OCI-M2 (cell line): ENCODE measurements around the gene CNTNAP2.
"Not testable (repeated sequence)": the region's sequence is repeated elsewhere in the genome, so short reads cannot be mapped to it uniquely, and the experiment has no call there.

Source experiments
- DNase-seq: peaks from one replicate; lab custom pipeline; 2025; ENCODE audit not compliant: unreplicated experiment; lab: John Stamatoyannopoulos, UW

The CNTNAP2 gene

GRCh38 chr7:148264933-148265557, 2148.4 kb downstream of the CNTNAP2 start:
- DNase-seq = no peak

- DNase-seq = no peak
These were observed 2149.3 kb downstream of the CNTNAP2 start for GRCh38 chr7:148265896-148266295.

GRCh38 chr7:148266795-148267194, 2150.2 kb downstream of the CNTNAP2 start:
- DNase-seq = no peak

GRCh38 chr7:148270576-148270975, 2154.0 kb downstream of the CNTNAP2 start:
- DNase-seq = no peak

- DNase-seq = no peak
These were observed 2157.5 kb downstream of the CNTNAP2 start for GRCh38 chr7:148274118-148274517.

GRCh38 chr7:148275359-148275890, 2158.8 kb downstream of the CNTNAP2 start:
- DNase-seq = no peak

GRCh38 chr7:148276314-148277041, 2159.9 kb downstream of the CNTNAP2 start:
- DNase-seq = no peak

- no peak for DNase-seq
These were observed 2160.6 kb downstream of the CNTNAP2 start for GRCh38 chr7:148277042-148277660.

GRCh38 chr7:148286150-148286549, 2169.5 kb downstream of the CNTNAP2 start:
- no peak for DNase-seq

GRCh38 chr7:148287538-148287937, 2170.9 kb downstream of the CNTNAP2 start:
- no peak for DNase-seq

GRCh38 chr7:148288592-148289151, 2172.1 kb downstream of the CNTNAP2 start:
- DNase-seq = no peak

GRCh38 chr7:148289630-148290029, 2173.0 kb downstream of the CNTNAP2 start:
- DNase-seq = no peak

GRCh38 chr7:148290538-148290937, 2173.9 kb downstream of the CNTNAP2 start:
- no peak for DNase-seq

GRCh38 chr7:148291799-148292198, 2175.2 kb downstream of the CNTNAP2 start:
- DNase-seq = no peak

- DNase-seq = no peak
These were observed 2180.5 kb downstream of the CNTNAP2 start for GRCh38 chr7:148296994-148297644.

GRCh38 chr7:148298768-148299167, 2182.2 kb downstream of the CNTNAP2 start:
- DNase-seq = not testable (repeated sequence)

- no peak for DNase-seq
These were observed 2183.0 kb downstream of the CNTNAP2 start for GRCh38 chr7:148299350-148300276.

- DNase-seq = not testable (repeated sequence)
These were observed 2185.8 kb downstream of the CNTNAP2 start for GRCh38 chr7:148302436-148302835.

- no peak for DNase-seq
These were observed 2186.9 kb downstream of the CNTNAP2 start for GRCh38 chr7:148303295-148304082.

- no peak for DNase-seq
These were observed 2187.4 kb downstream of the CNTNAP2 start for GRCh38 chr7:148304083-148304335.
